Measurements from ENCODE around the gene IDH3A.

GRCh38 chr15:78207641-78208340 is 58.6 kb downstream of the IDH3A start:
- TF ChIP-seq EZH2phosphoT487 (IDR thresholded peaks at IDR 0.05; ENCODE audit: borderline replicate concordance, low read depth, low read length) (no peak), CTCF (conservative IDR thresholded peaks at IDR 0.05; ENCODE audit: low read length) (no peak)
